ENCODE results near the gene MAP2K5. TPM values are rescaled to one million over a fixed set of nuclear protein-coding genes. Genes with fewer than 3 reads are reported as not detected.
A peak's percentile ranks its signal among the peaks of the same experiment; 100 is the strongest.

MAP2K5 gene
- total RNA-seq, 1 donor from 2014 or later: 29.8 TPM

DNA sequence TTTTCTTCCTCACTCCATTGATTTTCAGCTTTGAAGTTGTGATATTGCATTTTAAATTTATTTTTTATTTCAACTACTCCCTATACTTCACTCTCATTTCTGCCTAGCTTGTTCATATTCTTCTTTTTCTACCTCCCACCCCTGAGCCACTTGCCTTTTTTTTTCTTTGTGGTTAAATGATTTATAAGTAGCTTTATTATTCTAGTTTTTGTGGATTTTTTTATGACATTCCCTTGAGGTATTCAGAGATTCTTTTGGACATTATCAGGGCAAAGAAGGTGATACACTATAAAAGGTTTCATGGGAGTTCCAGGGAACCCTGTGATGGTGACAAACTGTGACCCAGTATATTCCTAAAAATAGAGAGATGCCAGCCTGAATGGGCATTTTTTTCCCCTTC is 18.3 kb upstream of the MAP2K5 start:
- Mint-ChIP-seq H3K36me3 (no peaks in the 10 kb centered on the region), H3K4me1 (peaks cover 36% of the 10 kb centered on the region), H3K27ac (peak overlapping the region; percentile 40), H3K4me3 (no peak overlapping the region), H3K27me3 (ENCODE audit: low read depth) (no peaks in the 10 kb centered on the region), H3K9me3 (no peaks in the 10 kb centered on the region)
- TF ChIP-seq CTCF (IDR thresholded peaks at IDR 0.05; ENCODE audit: unreplicated experiment): no peak
- no peak for DNase-seq (ENCODE audit: low spot score in 2 of 2, unreplicated experiment in 2 of 2)

- no peaks in the 10 kb centered on the region for H3K36me3 Mint-ChIP-seq
- DNase-seq (ENCODE audit: low spot score in 2 of 2, unreplicated experiment in 2 of 2): no peak
- TF ChIP-seq CTCF (IDR thresholded peaks at IDR 0.05; ENCODE audit: unreplicated experiment): no peak
- no peaks in the 10 kb centered on the region for H3K9me3 Mint-ChIP-seq
- H3K4me3 Mint-ChIP-seq: no peak overlapping the region
- peak overlapping the region; percentile 44 for H3K27ac Mint-ChIP-seq
- H3K4me1 Mint-ChIP-seq: peaks cover 14% of the 10 kb centered on the region
- H3K27me3 Mint-ChIP-seq (ENCODE audit: low read depth): no peaks in the 10 kb centered on the region
Measured at GRCh38 chr15:67528513-67528912, 14.0 kb upstream of the MAP2K5 start.

- H3K4me3 Mint-ChIP-seq: no peak overlapping the region
- H3K27me3 Mint-ChIP-seq (ENCODE audit: low read depth): no peaks in the 10 kb centered on the region
- no peaks in the 10 kb centered on the region for H3K9me3 Mint-ChIP-seq
- no peak for DNase-seq (ENCODE audit: low spot score in 2 of 2, unreplicated experiment in 2 of 2)
- no peak for TF ChIP-seq CTCF (IDR thresholded peaks at IDR 0.05; ENCODE audit: unreplicated experiment)
- H3K27ac Mint-ChIP-seq: no peak overlapping the region
- peaks cover 8% of the 10 kb centered on the region for H3K4me1 Mint-ChIP-seq
- H3K36me3 Mint-ChIP-seq: no peaks in the 10 kb centered on the region
Measured at GRCh38 chr15:67531379-67531914, 11.1 kb upstream of the MAP2K5 start.

DNA sequence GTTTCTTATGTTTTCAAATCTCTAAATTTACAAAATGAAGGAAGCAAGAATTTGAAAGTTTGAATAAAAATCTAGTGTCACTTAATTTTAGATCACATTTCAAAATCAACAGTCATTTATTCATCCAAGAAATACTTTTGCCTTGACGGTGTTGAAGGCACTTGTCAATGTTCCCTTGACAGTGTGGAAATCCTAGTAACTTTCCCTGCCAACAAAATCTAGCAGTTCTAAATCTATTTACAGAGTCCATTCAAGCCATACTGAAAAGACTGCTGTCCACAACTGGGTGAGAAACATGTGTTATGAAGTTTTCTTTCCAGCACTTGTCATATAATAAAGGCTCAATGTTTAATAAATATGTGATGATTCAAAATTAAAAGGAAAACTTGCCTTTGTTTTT is 8.6 kb upstream of the MAP2K5 start:
- no peaks in the 10 kb centered on the region for H3K4me1 Mint-ChIP-seq
- H3K36me3 Mint-ChIP-seq: no peaks in the 10 kb centered on the region
- H3K9me3 Mint-ChIP-seq: no peaks in the 10 kb centered on the region
- H3K27ac Mint-ChIP-seq: no peak overlapping the region
- no peaks in the 10 kb centered on the region for H3K27me3 Mint-ChIP-seq (ENCODE audit: low read depth)
- no peak for TF ChIP-seq CTCF (IDR thresholded peaks at IDR 0.05; ENCODE audit: unreplicated experiment)
- no peak overlapping the region for H3K4me3 Mint-ChIP-seq
- no peak for DNase-seq (ENCODE audit: low spot score in 2 of 2, unreplicated experiment in 2 of 2)

DNA sequence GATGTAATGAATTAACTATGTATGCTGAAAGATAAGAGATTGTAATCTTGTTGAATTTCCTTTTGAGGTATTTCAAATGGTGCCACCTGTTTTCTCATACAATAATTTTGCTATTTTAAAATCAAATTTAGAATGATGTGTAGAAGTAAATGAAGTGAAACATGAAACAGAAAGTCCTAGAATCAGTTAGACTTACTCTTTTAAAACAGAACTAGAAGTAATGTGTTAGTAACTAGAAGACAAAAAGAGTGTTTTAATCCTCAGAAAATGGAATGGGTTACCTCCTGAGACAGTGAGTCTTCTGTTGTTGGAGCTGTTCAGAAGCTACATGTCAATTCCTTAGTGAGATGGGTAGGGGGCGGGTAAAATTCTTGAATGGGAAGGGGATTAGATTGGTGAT is 8.1 kb upstream of the MAP2K5 start:
- no peak for DNase-seq (ENCODE audit: low spot score in 2 of 2, unreplicated experiment in 2 of 2)
- H3K4me1 Mint-ChIP-seq: no peaks in the 10 kb centered on the region
- H3K36me3 Mint-ChIP-seq: no peaks in the 10 kb centered on the region
- H3K4me3 Mint-ChIP-seq: no peak overlapping the region
- H3K27me3 Mint-ChIP-seq (ENCODE audit: low read depth): no peaks in the 10 kb centered on the region
- H3K27ac Mint-ChIP-seq: no peak overlapping the region
- TF ChIP-seq CTCF (IDR thresholded peaks at IDR 0.05; ENCODE audit: unreplicated experiment): no peak
- no peaks in the 10 kb centered on the region for H3K9me3 Mint-ChIP-seq

DNA sequence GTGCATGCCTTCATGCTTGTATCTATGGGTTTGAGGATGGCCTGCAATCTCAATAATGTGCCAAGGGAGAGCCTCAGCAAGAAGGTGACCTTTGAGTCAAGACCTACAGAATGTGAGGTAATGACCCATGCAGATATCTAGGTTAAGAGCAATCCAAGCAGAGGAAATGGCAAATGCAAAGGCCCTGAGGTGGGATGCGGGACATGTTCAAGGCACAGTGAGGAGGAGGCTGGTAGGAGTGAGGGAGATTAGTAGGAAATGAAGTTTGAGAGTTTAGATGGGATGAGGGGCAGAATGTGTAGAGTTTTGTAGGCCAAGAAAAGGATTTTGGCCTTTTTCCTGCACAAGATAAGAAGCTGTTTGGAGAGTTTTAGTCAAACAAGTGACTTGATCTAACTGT is 4.7 kb upstream of the MAP2K5 start:
- no peak overlapping the region for H3K27ac Mint-ChIP-seq
- H3K27me3 Mint-ChIP-seq (ENCODE audit: low read depth): no peaks in the 10 kb centered on the region
- H3K36me3 Mint-ChIP-seq: no peaks in the 10 kb centered on the region
- TF ChIP-seq CTCF (IDR thresholded peaks at IDR 0.05; ENCODE audit: unreplicated experiment): no peak
- peaks cover 12% of the 10 kb centered on the region for H3K4me1 Mint-ChIP-seq
- no peak for DNase-seq (ENCODE audit: low spot score in 2 of 2, unreplicated experiment in 2 of 2)
- no peak overlapping the region for H3K4me3 Mint-ChIP-seq
- no peaks in the 10 kb centered on the region for H3K9me3 Mint-ChIP-seq
